Astrocyte (in vitro differentiated cells and primary cell): Measurements from ENCODE around the gene EFCAB13. TPM values are rescaled to one million over a fixed set of nuclear protein-coding genes. Genes with fewer than 3 reads are reported as not detected.
A peak's percentile ranks its signal among the peaks of the same experiment; 100 is the strongest.

Source experiments
- DNase-seq: peaks from one replicate; pipeline ENCODE4 v3.0.0-alpha.2; 2010; ENCODE audit warnings: low read depth
- FAIRE-seq: peaks from 2 replicates; lab custom pipeline; 2011; peaks lifted over from hg19 to GRCh38; lab: Jason Lieb, UNC
- H2AFZ ChIP-seq: 2 replicates; pipeline ENCODE4 v1.6.0; 2012; ENCODE audit warnings: low read depth, low read length, inconsistent platforms
- H3K27ac ChIP-seq: 2 replicates; pipeline ENCODE4 v1.5.1; 2011; ENCODE audit warnings: low read depth, low read length, inconsistent platforms
- H3K27me3 ChIP-seq: 2 replicates; pipeline ENCODE4 v1.6.0; 2011; ENCODE audit warnings: low read length, inconsistent platforms; ENCODE audit not compliant: insufficient read depth
- H3K36me3 ChIP-seq: 2 replicates; pipeline ENCODE4 v1.5.1; 2011; ENCODE audit warnings: low read length, inconsistent platforms; ENCODE audit not compliant: insufficient read depth
- H3K4me1 ChIP-seq: 2 replicates; pipeline ENCODE4 v1.5.1; 2011; ENCODE audit warnings: low read length, inconsistent platforms; ENCODE audit not compliant: insufficient read depth
- H3K4me2 ChIP-seq: 2 replicates; pipeline ENCODE4 v1.6.0; 2012; ENCODE audit warnings: low read length, inconsistent platforms
- H3K4me3 ChIP-seq: 2 replicates; pipeline ENCODE4 v1.5.1; 2011; ENCODE audit warnings: low read depth, mild to moderate bottlenecking, low read length, inconsistent platforms; ENCODE audit not compliant: insufficient read depth
- H3K79me2 ChIP-seq: 2 replicates; pipeline ENCODE4 v1.6.0; 2012; ENCODE audit warnings: mild to moderate bottlenecking, low read length, inconsistent platforms; ENCODE audit not compliant: insufficient read depth
- H3K9ac ChIP-seq: 2 replicates; pipeline ENCODE4 v1.6.0; 2012; ENCODE audit warnings: mild to moderate bottlenecking, low read length, inconsistent platforms
- H3K9me3 ChIP-seq: 2 replicates; pipeline ENCODE4 v1.5.1; 2012; ENCODE audit warnings: low read depth, mild to moderate bottlenecking, low read length, inconsistent platforms; ENCODE audit not compliant: insufficient read depth
- H4K20me1 ChIP-seq: 2 replicates; pipeline ENCODE4 v1.6.0; 2012; ENCODE audit warnings: low read length, inconsistent platforms; ENCODE audit not compliant: insufficient read depth
- H3K27ac Mint-ChIP-seq: one replicate; pipeline ENCODE4 v1.8.0; 2021; ENCODE audit warnings: mild to moderate bottlenecking, mixed read lengths; ENCODE audit not compliant: unreplicated experiment
- H3K27me3 Mint-ChIP-seq: one replicate; pipeline ENCODE4 v1.8.0; 2021; ENCODE audit warnings: low read depth, mixed read lengths; ENCODE audit not compliant: unreplicated experiment
- H3K36me3 Mint-ChIP-seq: one replicate; pipeline ENCODE4 v1.8.0; 2021; ENCODE audit warnings: low read depth, mixed read lengths; ENCODE audit not compliant: unreplicated experiment
- H3K4me1 Mint-ChIP-seq: one replicate; pipeline ENCODE4 v1.8.0; 2021; ENCODE audit warnings: low read depth, mixed read lengths; ENCODE audit not compliant: unreplicated experiment
- H3K4me3 Mint-ChIP-seq: one replicate; pipeline ENCODE4 v1.8.0; 2021; ENCODE audit warnings: mild to moderate bottlenecking, moderate library complexity, mixed read lengths; ENCODE audit not compliant: unreplicated experiment
- H3K9me3 Mint-ChIP-seq: one replicate; pipeline ENCODE4 v1.8.0; 2021; ENCODE audit warnings: mild to moderate bottlenecking, mixed read lengths; ENCODE audit not compliant: unreplicated experiment
- EZH2 ChIP-seq: IDR thresholded peaks from 2 replicates; pipeline ENCODE4 v1.6.1; 2012; ENCODE audit warnings: mild to moderate bottlenecking, low read length, inconsistent platforms; ENCODE audit not compliant: insufficient read depth
- total RNA-seq: library from RNA; stranded (reverse); gene quantifications from 2 replicates; pipeline ENCODE4 v1.2.1, GENCODE V29; 2021
- TF ChIP-seq, protein P1 (sequence below): IDR thresholded peaks from 2 replicates; pipeline ENCODE4 v1.5.1; 2011; ENCODE audit warnings: low read depth, mild to moderate bottlenecking, inconsistent platforms, low read length, moderate library complexity; ENCODE audit not compliant: insufficient read depth

EFCAB13 gene
- total RNA-seq, 1 donor from 2014 or later: 0.66 TPM

- Histone ChIP-seq H3K9ac (peak overlapping the region; percentile 88), H3K79me2 (no peaks in the 10 kb centered on the region), H3K36me3 (no peaks in the 10 kb centered on the region), H4K20me1 (no peaks in the 10 kb centered on the region), H3K4me3 (peak overlapping the region; percentile 72), H3K27me3 (no peaks in the 10 kb centered on the region), H2AFZ (peak overlapping the region; percentile 90), H3K27ac (peak overlapping the region; percentile 63), H3K4me2 (peak overlapping the region; percentile 99), H3K9me3 (no peaks in the 10 kb centered on the region), H3K4me1 (peaks cover 7% of the 10 kb centered on the region)
- Mint-ChIP-seq H3K27ac (peak overlapping the region; percentile 58), H3K4me1 (no peaks in the 10 kb centered on the region), H3K27me3 (no peaks in the 10 kb centered on the region), H3K36me3 (peaks cover 4% of the 10 kb centered on the region), H3K9me3 (peaks cover 14% of the 10 kb centered on the region), H3K4me3 (peak overlapping the region; percentile 82)
- DNase-seq (peak; percentile 47), FAIRE-seq (no peak)
- TF ChIP-seq, protein P1, sequence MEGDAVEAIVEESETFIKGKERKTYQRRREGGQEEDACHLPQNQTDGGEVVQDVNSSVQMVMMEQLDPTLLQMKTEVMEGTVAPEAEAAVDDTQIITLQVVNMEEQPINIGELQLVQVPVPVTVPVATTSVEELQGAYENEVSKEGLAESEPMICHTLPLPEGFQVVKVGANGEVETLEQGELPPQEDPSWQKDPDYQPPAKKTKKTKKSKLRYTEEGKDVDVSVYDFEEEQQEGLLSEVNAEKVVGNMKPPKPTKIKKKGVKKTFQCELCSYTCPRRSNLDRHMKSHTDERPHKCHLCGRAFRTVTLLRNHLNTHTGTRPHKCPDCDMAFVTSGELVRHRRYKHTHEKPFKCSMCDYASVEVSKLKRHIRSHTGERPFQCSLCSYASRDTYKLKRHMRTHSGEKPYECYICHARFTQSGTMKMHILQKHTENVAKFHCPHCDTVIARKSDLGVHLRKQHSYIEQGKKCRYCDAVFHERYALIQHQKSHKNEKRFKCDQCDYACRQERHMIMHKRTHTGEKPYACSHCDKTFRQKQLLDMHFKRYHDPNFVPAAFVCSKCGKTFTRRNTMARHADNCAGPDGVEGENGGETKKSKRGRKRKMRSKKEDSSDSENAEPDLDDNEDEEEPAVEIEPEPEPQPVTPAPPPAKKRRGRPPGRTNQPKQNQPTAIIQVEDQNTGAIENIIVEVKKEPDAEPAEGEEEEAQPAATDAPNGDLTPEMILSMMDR: no peak
- TF ChIP-seq EZH2: no peak
Measured at GRCh38 chr17:47324224-47325020, 667 bp downstream of the EFCAB13 start.

DNA sequence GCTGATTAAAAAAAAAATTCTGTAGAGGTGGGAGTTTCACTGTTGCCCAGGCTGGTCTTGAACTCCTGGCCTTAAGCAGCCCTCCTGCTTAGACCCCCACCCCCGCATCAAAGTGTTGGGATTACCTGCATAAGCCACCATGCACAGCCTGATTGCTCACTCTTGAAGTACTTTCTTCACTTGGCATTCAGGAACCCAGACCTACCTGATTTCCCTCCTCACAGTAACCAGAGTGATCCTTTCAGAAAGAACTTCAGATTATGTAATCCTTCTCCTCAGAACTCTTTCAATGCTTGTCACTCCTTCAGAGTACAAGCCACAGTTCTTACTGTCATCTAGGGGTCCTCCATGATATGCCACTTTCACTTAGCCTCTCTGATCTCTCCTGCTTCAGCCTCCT is 1.4 kb downstream of the EFCAB13 start:
- Mint-ChIP-seq H3K27ac (no peak overlapping the region), H3K4me3 (peak overlapping the region; percentile 5), H3K27me3 (no peaks in the 10 kb centered on the region), H3K4me1 (no peaks in the 10 kb centered on the region), H3K36me3 (peaks cover 4% of the 10 kb centered on the region), H3K9me3 (peaks cover 12% of the 10 kb centered on the region)
- H4K20me1 ChIP-seq: no peaks in the 10 kb centered on the region
- H3K4me1 ChIP-seq: peaks cover 7% of the 10 kb centered on the region
- no peak overlapping the region for H3K4me3 ChIP-seq
- no peaks in the 10 kb centered on the region for H3K27me3 ChIP-seq
- H3K79me2 ChIP-seq: no peaks in the 10 kb centered on the region
- FAIRE-seq (no peak), DNase-seq (no peak)
- H3K9me3 ChIP-seq: no peaks in the 10 kb centered on the region
- TF ChIP-seq, protein P1: no peak
- TF ChIP-seq EZH2: no peak
- H3K27ac ChIP-seq: no peak overlapping the region
- no peaks in the 10 kb centered on the region for H3K36me3 ChIP-seq
- H3K4me2 ChIP-seq: no peak overlapping the region
- H3K9ac ChIP-seq: no peak overlapping the region
- H2AFZ ChIP-seq: no peak overlapping the region

- Histone ChIP-seq H3K4me3 (no peak overlapping the region), H3K9ac (no peak overlapping the region), H3K4me2 (no peak overlapping the region), H3K4me1 (no peaks in the 10 kb centered on the region), H4K20me1 (no peaks in the 10 kb centered on the region), H3K9me3 (no peaks in the 10 kb centered on the region), H3K27me3 (no peaks in the 10 kb centered on the region), H3K27ac (no peak overlapping the region), H2AFZ (no peak overlapping the region), H3K79me2 (no peaks in the 10 kb centered on the region), H3K36me3 (no peaks in the 10 kb centered on the region)
- FAIRE-seq: no peak
- peaks cover 3% of the 10 kb centered on the region for H3K4me1 Mint-ChIP-seq
- H3K27ac Mint-ChIP-seq: no peak overlapping the region
- no peak for TF ChIP-seq EZH2
- TF ChIP-seq, protein P1: no peak
- H3K9me3 Mint-ChIP-seq: peaks cover 1% of the 10 kb centered on the region
- no peak for DNase-seq
- peaks cover 1% of the 10 kb centered on the region for H3K27me3 Mint-ChIP-seq
- peaks cover 5% of the 10 kb centered on the region for H3K36me3 Mint-ChIP-seq
- H3K4me3 Mint-ChIP-seq: no peak overlapping the region
Measured at GRCh38 chr17:47330548-47330947, 6.8 kb downstream of the EFCAB13 start.
